Right kidney (tissue), 1 donor: ENCODE measurements around the gene SH3PXD2B.
"Not testable (repeated sequence)": the region's sequence is repeated elsewhere in the genome, so short reads cannot be mapped to it uniquely, and the experiment has no call there.

Source experiments
- DNase-seq: peaks from one replicate; pipeline ENCODE4 v3.0.0-alpha.2; 2016

Gene SH3PXD2B

GRCh38 chr5:172299916-172300439 is 154.3 kb downstream of the SH3PXD2B start:
- no peak for DNase-seq

GRCh38 chr5:172294831-172295230 is 159.5 kb downstream of the SH3PXD2B start:
- no peak for DNase-seq

- no peak for DNase-seq
Observed at GRCh38 chr5:172293745-172294342, 160.5 kb downstream of the SH3PXD2B start.

GRCh38 chr5:172293054-172293744 is 161.1 kb downstream of the SH3PXD2B start:
- DNase-seq, result peak; percentile 45

GRCh38 chr5:172291837-172292236 is 162.5 kb downstream of the SH3PXD2B start:
- DNase-seq, result not testable (repeated sequence)

GRCh38 chr5:172288465-172288864 is 165.9 kb downstream of the SH3PXD2B start:
- DNase-seq, result no peak

GRCh38 chr5:172287140-172287539 is 167.2 kb downstream of the SH3PXD2B start:
- DNase-seq, result not testable (repeated sequence)

GRCh38 chr5:172285226-172286143 is 168.8 kb downstream of the SH3PXD2B start:
- DNase-seq, result no peak

GRCh38 chr5:172284611-172284980 is 169.7 kb downstream of the SH3PXD2B start:
- DNase-seq, result no peak

GRCh38 chr5:172283862-172284610 is 170.3 kb downstream of the SH3PXD2B start:
- DNase-seq, result peak; percentile 75

- DNase-seq, result peak; percentile 90
Observed at GRCh38 chr5:172283020-172283861, 171.1 kb downstream of the SH3PXD2B start, which contains the start of gene UBTD2. Gene UBTD2, minus strand, starts transcription at chr5:172283764. Its CDS starts 99 bp downstream, at chr5:172283665.

- no peak for DNase-seq
Observed at GRCh38 chr5:172282272-172283019, 171.9 kb downstream of the SH3PXD2B start.

- no peak for DNase-seq
Observed at GRCh38 chr5:172281346-172281745, 173.0 kb downstream of the SH3PXD2B start.

GRCh38 chr5:172280929-172281328 is 173.4 kb downstream of the SH3PXD2B start:
- no peak for DNase-seq

- DNase-seq, result no peak
Observed at GRCh38 chr5:172280317-172280716, 174.0 kb downstream of the SH3PXD2B start.

- no peak for DNase-seq
Observed at GRCh38 chr5:172278356-172278755, 176.0 kb downstream of the SH3PXD2B start.

- no peak for DNase-seq
Observed at GRCh38 chr5:172276214-172276613, 178.1 kb downstream of the SH3PXD2B start.
